Activated CD8-positive, alpha-beta T cell treated with anti-CD3 and anti-CD28 coated beads for 36 hours (primary cell): Measurements from ENCODE around the gene COL8A1. TPM values are rescaled to one million over a fixed set of nuclear protein-coding genes. Genes with fewer than 3 reads are reported as not detected.

Experiments used
- ATAC-seq: fragments of 200-7000 bp; cut with Tn5 transposase; one replicate; pipeline ENCODE4 v1.10.0; 2021; ENCODE audit warnings: mild to moderate bottlenecking, moderate library complexity
- CTCF ChIA-PET: fragments of 350-600 bp; sonication (Branson Sonifier 250); formaldehyde crosslinking; loops from one replicate; lab custom pipeline; 2021; ENCODE audit warnings: antibody characterized with exemption; lab: Charles Lee
- POLR2A ChIA-PET: fragments of 350-600 bp; sonication (Branson Sonifier 250); formaldehyde crosslinking; loops from one replicate; lab custom pipeline; 2021; ENCODE audit warnings: antibody characterized with exemption; lab: Charles Lee
- DNase-seq: peaks from one replicate; pipeline ENCODE4 v3.0.0-alpha.2; 2020
- H3K27ac Mint-ChIP-seq: one replicate; pipeline ENCODE4 v1.8.0; 2021; ENCODE audit warnings: mild to moderate bottlenecking, mixed read lengths
- H3K27me3 Mint-ChIP-seq: one replicate; pipeline ENCODE4 v1.8.0; 2021; ENCODE audit warnings: mixed read lengths
- H3K36me3 Mint-ChIP-seq: one replicate; pipeline ENCODE4 v1.8.0; 2021; ENCODE audit warnings: low read depth, mixed read lengths
- H3K4me1 Mint-ChIP-seq: one replicate; pipeline ENCODE4 v1.8.0; 2021; ENCODE audit warnings: low read depth, mixed read lengths
- H3K4me3 Mint-ChIP-seq: one replicate; pipeline ENCODE4 v1.8.0; 2021; ENCODE audit warnings: mild to moderate bottlenecking, moderate library complexity, mixed read lengths
- H3K9me3 Mint-ChIP-seq: one replicate; pipeline ENCODE4 v1.8.0; 2021; ENCODE audit warnings: mixed read lengths
- intact Hi-C: fragments of 100-400 bp; cut with micrococcal nuclease; formaldehyde crosslinking; loops from one replicate; pipeline ENCODE4 v1.10.0; 2022
- total RNA-seq, 2 experiments: library from RNA; stranded (reverse); gene quantifications; one replicate each; pipeline ENCODE4 v1.2.3, GENCODE V29; 2021
- TF ChIP-seq, protein P1 (sequence below): fragments of 200-600 bp; IDR thresholded peaks from one replicate; pipeline ENCODE4 v1.8.0; 2022; ENCODE audit warnings: antibody characterized with exemption, mild to moderate bottlenecking

Gene COL8A1
- total RNA-seq, 2 experiments from 2014 or later, result not detected

DNA sequence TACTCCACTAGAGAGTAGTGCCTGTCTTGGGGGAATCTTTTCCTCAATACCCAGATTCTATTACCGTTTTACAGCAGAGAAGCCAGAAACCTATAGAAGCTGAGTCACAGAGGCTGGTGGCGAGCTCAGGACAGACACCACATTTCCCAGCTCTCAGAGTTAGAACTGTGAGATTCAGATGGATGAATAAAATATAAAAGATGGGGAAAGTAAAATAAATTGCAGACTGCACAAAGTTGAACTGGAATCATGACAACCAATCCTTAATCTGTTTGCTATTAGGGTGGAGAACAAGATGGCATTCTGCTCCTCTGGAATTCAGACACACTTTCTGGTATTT is 138.8 kb downstream of the COL8A1 start:
- Mint-ChIP-seq H3K27ac (no peak overlapping the region), H3K4me3 (no peak overlapping the region), H3K4me1 (no peaks in the 10 kb centered on the region), H3K27me3 (peaks cover 24% of the 10 kb centered on the region), H3K36me3 (no peaks in the 10 kb centered on the region), H3K9me3 (no peaks in the 10 kb centered on the region)
- CTCF ChIA-PET, result interaction anchor here (0.7 to 1.6 kb wide), 3 partner anchors 12 to 54 kb away, joined by 3 to 4 read pairs (median 4); no protein-coding TSS in a partner anchor
- TF ChIP-seq, protein P1, sequence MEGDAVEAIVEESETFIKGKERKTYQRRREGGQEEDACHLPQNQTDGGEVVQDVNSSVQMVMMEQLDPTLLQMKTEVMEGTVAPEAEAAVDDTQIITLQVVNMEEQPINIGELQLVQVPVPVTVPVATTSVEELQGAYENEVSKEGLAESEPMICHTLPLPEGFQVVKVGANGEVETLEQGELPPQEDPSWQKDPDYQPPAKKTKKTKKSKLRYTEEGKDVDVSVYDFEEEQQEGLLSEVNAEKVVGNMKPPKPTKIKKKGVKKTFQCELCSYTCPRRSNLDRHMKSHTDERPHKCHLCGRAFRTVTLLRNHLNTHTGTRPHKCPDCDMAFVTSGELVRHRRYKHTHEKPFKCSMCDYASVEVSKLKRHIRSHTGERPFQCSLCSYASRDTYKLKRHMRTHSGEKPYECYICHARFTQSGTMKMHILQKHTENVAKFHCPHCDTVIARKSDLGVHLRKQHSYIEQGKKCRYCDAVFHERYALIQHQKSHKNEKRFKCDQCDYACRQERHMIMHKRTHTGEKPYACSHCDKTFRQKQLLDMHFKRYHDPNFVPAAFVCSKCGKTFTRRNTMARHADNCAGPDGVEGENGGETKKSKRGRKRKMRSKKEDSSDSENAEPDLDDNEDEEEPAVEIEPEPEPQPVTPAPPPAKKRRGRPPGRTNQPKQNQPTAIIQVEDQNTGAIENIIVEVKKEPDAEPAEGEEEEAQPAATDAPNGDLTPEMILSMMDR, result no peak
- ATAC-seq (no peak), DNase-seq (no peak)
- intact Hi-C loops, result no loop called here
- POLR2A ChIA-PET, result no interaction called here

DNA sequence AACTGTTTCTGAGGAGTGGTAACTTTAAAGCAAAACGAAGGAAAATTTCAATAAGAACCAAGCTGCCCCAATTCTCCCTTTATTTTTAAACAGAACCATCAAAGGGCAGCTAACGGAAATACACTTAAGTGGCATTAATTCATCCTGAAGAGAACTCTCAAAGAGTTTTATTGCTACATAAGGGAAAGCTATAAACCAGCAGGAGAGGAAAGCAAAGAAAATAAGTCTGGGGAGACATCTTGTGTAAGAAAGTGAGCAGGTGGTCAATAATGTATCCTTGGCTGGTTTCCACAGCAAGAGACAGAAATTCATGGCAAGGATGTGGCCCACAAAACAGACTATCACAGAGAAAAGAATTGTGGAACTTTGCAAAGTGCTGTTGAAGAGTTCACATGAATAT is 139.3 kb downstream of the COL8A1 start:
- CTCF ChIA-PET, result interaction anchor here (0.7 to 1.6 kb wide), 3 partner anchors 11 to 54 kb away, joined by 3 to 4 read pairs (median 4); no protein-coding TSS in a partner anchor
- no peaks in the 10 kb centered on the region for H3K4me1 Mint-ChIP-seq
- H3K4me3 Mint-ChIP-seq, result no peak overlapping the region
- H3K36me3 Mint-ChIP-seq, result no peaks in the 10 kb centered on the region
- intact Hi-C loops, result no loop called here
- H3K27me3 Mint-ChIP-seq, result peaks cover 24% of the 10 kb centered on the region
- ATAC-seq (no peak), DNase-seq (no peak)
- H3K9me3 Mint-ChIP-seq, result no peaks in the 10 kb centered on the region
- TF ChIP-seq, protein P1, result no peak
- POLR2A ChIA-PET, result no interaction called here
- no peak overlapping the region for H3K27ac Mint-ChIP-seq

DNA sequence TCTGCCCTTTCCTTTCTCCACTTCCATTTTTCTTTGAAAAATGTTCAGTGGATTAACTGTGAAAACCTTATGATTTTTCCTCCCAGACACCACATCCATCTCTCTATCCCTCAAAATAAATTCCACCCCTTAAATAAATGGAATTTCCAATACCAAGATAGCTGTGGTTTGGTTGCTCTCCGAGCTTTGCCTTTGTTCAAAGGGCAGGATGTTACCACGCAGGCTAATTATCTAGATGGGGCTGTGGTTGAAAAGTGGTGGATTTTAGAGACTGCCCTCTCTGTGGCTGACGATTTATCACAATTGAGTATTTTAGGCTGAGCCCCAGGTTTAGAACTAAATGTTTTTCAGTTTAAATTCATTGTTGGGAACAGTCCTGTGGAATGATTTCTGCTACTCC is 142.4 kb downstream of the COL8A1 start:
- Mint-ChIP-seq H3K27me3 (peaks cover 24% of the 10 kb centered on the region), H3K27ac (no peak overlapping the region), H3K4me3 (no peak overlapping the region), H3K9me3 (no peaks in the 10 kb centered on the region), H3K36me3 (no peaks in the 10 kb centered on the region), H3K4me1 (no peaks in the 10 kb centered on the region)
- intact Hi-C loops, result no loop called here
- DNase-seq (no peak), ATAC-seq (no peak)
- ChIA-PET CTCF (no interaction called here), POLR2A (no interaction called here)
- TF ChIP-seq, protein P1, result no peak

DNA sequence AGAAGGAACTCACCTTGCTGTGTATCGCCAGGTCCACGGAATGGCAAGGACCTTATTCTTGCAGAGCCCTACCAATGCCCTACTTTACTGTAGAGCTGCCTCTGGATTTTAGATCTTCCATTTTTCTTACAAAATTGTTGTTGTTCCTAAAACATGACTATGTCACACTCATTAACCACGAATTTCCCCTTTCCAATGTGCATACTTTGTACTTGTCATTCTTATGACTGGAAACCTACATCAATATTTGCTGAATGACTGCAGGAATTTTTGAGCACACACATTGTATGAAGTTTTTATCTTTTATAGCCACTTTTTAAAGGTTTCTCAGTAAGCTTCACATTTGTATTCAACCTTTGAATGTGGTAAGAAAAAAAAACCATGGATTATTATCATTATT is 143.4 kb downstream of the COL8A1 start:
- H3K4me3 Mint-ChIP-seq, result no peak overlapping the region
- ChIA-PET CTCF (no interaction called here), POLR2A (no interaction called here)
- intact Hi-C loops, result no loop called here
- H3K9me3 Mint-ChIP-seq, result no peaks in the 10 kb centered on the region
- TF ChIP-seq, protein P1, result no peak
- DNase-seq (no peak), ATAC-seq (no peak)
- no peaks in the 10 kb centered on the region for H3K4me1 Mint-ChIP-seq
- no peaks in the 10 kb centered on the region for H3K36me3 Mint-ChIP-seq
- no peak overlapping the region for H3K27ac Mint-ChIP-seq
- peaks cover 26% of the 10 kb centered on the region for H3K27me3 Mint-ChIP-seq

DNA sequence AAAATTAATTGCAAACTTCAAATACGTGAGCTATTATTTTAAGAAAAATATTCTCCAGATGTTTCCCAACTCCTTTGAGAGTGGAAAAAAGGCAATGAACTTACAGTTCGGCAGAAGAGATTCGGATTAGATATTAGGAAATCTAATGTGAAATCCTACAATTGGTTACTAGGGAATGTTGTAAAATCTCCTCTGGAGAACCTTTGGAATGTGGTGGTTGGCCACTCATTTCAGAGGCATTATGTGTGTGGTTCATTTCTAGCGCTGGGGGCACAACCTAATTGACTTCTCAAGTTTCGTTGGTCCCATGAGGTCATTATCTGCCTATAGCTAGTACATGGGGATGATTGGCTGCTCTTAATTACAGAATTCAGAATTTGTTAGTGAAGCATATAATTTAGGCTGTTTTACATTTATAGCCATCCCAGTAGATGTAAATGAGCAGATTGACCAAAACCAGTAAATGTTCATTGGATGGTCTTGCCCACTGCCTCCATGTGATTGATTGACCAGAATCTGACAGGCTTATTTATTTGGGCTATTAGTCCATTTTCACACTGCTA is 144.7 kb downstream of the COL8A1 start:
- POLR2A ChIA-PET, result no interaction called here
- no peak overlapping the region for H3K4me3 Mint-ChIP-seq

More for the DNA sequence above, 144.7 kb downstream of the COL8A1 start:
- Mint-ChIP-seq H3K36me3 (no peaks in the 10 kb centered on the region), H3K9me3 (no peaks in the 10 kb centered on the region), H3K27ac (no peak overlapping the region), H3K27me3 (peaks cover 19% of the 10 kb centered on the region), H3K4me1 (no peaks in the 10 kb centered on the region)
- no peak for DNase-seq
- CTCF ChIA-PET, result no interaction called here
- TF ChIP-seq, protein P1, result no peak
- intact Hi-C loops, result no loop called here
- ATAC-seq, result no peak
